ENCODE results near the gene TEKT3. TPM values are rescaled to one million over a fixed set of nuclear protein-coding genes. Genes with fewer than 3 reads are reported as not detected.

TEKT3 gene
- total and polyA plus RNA-seq, 2 donors (not counting 3 experiments of a cell fraction or from before 2014, with no cell fraction given) = 0.28 TPM; not detected in 1

DNA sequence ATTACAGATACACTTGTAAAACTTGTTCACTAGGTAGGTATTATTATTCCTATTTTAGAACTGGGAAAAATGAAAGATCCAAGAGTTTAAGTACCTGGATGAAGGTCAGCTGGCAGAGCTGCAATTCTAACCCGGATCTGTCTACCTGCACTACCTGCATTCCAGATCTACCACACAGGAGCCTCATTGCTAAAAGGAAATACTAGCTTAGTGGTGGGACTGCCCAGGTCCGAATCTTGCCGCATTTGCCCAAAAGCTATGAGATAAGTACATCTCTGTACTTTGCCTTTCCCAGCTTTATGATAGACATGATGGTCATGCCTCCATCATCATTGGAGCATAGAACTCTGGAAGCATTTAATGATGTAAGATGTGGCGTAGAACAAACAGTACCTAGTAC is 36.8 kb upstream of the TEKT3 start:
- intact Hi-C loops (cut with micrococcal nuclease) = no loop called here
- H2AFZ ChIP-seq (ENCODE audit: low read depth, low read length) = no peak overlapping the region
- POLR2A ChIA-PET = no interaction called here

More for the DNA sequence above, 36.8 kb upstream of the TEKT3 start:
- Histone ChIP-seq H4K20me1 (replicated peaks; ENCODE audit: control insufficient read depth, extremely low read depth, insufficient read depth, low read length) (no peaks in the 10 kb centered on the region), H3K36me3 (ENCODE audit: control insufficient read depth in 2 of 2, extremely low read depth in 1 of 2, insufficient read depth in 2 of 2, low read length in 2 of 2) (no peaks in the 10 kb centered on the region), H3K4me2 (ENCODE audit: insufficient read depth, low read length) (no peak overlapping the region), H3K9me1 (replicated peaks; ENCODE audit: control insufficient read depth, extremely low read depth, insufficient read depth, low read length) (no peaks in the 10 kb centered on the region), H3K4me1 (ENCODE audit: control insufficient read depth, extremely low read depth, insufficient read depth, low read length) (no peaks in the 10 kb centered on the region), H3K27me3 (ENCODE audit: control insufficient read depth in 2 of 2, insufficient read depth in 2 of 2, low read length in 2 of 2) (peaks cover 8 to 11% of the 10 kb centered on the region in 2 experiments), H3K4me3 (replicated peaks in 1 of 3; ENCODE audit: insufficient read depth in 1 of 3, low read depth in 1 of 3, low read length in 3 of 3) (no peak overlapping the region), H3K79me2 (ENCODE audit: control insufficient read depth, insufficient read depth, low read length) (no peaks in the 10 kb centered on the region), H3K9me3 (replicated peaks; ENCODE audit: control insufficient read depth, insufficient read depth, low read length) (no peaks in the 10 kb centered on the region), H3K9ac (replicated peaks; ENCODE audit: extremely low read depth, insufficient read depth, low read length) (no peak overlapping the region), H3K27ac (ENCODE audit: insufficient read depth, low read depth, low read length) (no peak overlapping the region)
- BruUV-seq (replicated peaks) = no TSS peak
- dilution Hi-C loops (cut with MboI; ENCODE audit: extremely low pct_ligation_motif_present, low sequenced_read_pairs) = no loop called here
- TF ChIP-seq, protein P1, sequence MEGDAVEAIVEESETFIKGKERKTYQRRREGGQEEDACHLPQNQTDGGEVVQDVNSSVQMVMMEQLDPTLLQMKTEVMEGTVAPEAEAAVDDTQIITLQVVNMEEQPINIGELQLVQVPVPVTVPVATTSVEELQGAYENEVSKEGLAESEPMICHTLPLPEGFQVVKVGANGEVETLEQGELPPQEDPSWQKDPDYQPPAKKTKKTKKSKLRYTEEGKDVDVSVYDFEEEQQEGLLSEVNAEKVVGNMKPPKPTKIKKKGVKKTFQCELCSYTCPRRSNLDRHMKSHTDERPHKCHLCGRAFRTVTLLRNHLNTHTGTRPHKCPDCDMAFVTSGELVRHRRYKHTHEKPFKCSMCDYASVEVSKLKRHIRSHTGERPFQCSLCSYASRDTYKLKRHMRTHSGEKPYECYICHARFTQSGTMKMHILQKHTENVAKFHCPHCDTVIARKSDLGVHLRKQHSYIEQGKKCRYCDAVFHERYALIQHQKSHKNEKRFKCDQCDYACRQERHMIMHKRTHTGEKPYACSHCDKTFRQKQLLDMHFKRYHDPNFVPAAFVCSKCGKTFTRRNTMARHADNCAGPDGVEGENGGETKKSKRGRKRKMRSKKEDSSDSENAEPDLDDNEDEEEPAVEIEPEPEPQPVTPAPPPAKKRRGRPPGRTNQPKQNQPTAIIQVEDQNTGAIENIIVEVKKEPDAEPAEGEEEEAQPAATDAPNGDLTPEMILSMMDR (IDR thresholded peaks at IDR 0.05; ENCODE audit: extremely low read depth in 1 of 2, insufficient read depth in 1 of 2, low read depth in 1 of 2, low read length in 2 of 2) = no peak
- TF ChIP-seq MYC (IDR thresholded peaks at IDR 0.05; ENCODE audit: low read depth, low read length) (no peak), JUN (IDR thresholded peaks at IDR 0.05; ENCODE audit: borderline replicate concordance, insufficient read depth, insufficient read length, low read depth) (no peak), POLR2AphosphoS5 (IDR thresholded peaks at IDR 0.05; ENCODE audit: insufficient read depth, low read depth, low read length) (no peak), POLR2A (IDR thresholded peaks at IDR 0.05; ENCODE audit: low read depth, low read length) (no peak), FOS (IDR thresholded peaks at IDR 0.05; ENCODE audit: borderline replicate concordance, insufficient read depth, low read length) (no peak), EZH2 (IDR thresholded peaks at IDR 0.05; ENCODE audit: borderline replicate concordance, low read depth, low read length, severe bottlenecking) (no peak), GATA2 (IDR thresholded peaks at IDR 0.05; ENCODE audit: insufficient read depth, insufficient read length, low read depth, low read length) (no peak)
- TF ChIP-seq, protein P2, sequence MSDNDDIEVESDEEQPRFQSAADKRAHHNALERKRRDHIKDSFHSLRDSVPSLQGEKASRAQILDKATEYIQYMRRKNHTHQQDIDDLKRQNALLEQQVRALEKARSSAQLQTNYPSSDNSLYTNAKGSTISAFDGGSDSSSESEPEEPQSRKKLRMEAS (IDR thresholded peaks at IDR 0.05; ENCODE audit: insufficient read depth, insufficient read length) = no peak
- no peak for FAIRE-seq
- DNase-seq (ENCODE audit: low read depth, low spot score) = no peak
- CTCF ChIA-PET = interaction anchor here (1.4 to 1.6 kb wide), 2 partner anchors 112 to 125 kb away, joined by 3 to 5 read pairs; no protein-coding TSS in a partner anchor
